Measurements from ENCODE around the gene IER3. TPM values are rescaled to one million over a fixed set of nuclear protein-coding genes. Genes with fewer than 3 reads are reported as not detected.

Gene IER3
- total and polyA plus RNA-seq, 2 of the 13 experiments (the other 11 are each of a cell fraction or from before 2014, with no cell fraction given): 51.1 to 131 TPM

DNA sequence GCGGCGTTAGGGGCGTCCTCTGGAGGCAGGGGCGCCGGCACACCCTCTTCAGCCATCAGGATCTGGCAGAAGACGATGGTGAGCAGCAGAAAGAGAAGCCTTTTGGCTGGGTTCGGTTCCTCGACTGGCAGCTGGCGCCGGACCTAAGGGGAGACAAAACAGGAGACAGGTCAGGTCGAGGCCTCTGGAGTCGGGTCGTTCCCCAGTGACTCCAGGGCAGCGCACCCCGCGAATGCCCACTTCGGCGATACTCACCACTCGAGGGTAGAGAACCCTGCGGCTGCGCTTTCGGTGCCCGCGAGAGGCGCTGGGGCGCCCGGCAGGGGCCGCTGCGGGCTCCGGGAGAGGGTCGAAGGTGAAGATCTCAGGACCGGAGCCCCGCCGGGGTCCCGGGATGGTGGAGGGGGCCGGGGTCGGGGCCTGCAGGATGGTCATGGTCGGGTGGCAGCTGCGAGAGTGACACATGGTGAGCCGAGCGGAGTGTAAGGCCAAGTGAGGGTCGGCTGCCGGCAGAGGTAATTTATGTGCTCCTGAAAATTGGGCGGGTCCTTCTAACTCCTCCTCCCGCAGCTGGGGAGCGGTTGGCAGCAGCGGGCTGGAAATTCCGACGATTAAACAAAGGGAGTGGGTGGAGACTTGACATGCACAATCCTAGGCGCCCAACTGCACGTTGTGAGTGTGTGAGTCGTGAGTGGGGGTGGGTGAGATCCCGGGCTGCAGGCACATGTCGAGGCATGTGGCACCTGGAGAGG, at the start of gene IER3 (continued):
- TF ChIP-seq, protein P1, sequence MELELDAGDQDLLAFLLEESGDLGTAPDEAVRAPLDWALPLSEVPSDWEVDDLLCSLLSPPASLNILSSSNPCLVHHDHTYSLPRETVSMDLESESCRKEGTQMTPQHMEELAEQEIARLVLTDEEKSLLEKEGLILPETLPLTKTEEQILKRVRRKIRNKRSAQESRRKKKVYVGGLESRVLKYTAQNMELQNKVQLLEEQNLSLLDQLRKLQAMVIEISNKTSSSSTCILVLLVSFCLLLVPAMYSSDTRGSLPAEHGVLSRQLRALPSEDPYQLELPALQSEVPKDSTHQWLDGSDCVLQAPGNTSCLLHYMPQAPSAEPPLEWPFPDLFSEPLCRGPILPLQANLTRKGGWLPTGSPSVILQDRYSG (CRISPR knock-in tag; IDR thresholded peaks at IDR 0.05): no peak
- no peak for TF ChIP-seq ZNF577 (CRISPR knock-in tag; IDR thresholded peaks at IDR 0.05; ENCODE audit: borderline replicate concordance, low read depth)
- TF ChIP-seq, protein P2, sequence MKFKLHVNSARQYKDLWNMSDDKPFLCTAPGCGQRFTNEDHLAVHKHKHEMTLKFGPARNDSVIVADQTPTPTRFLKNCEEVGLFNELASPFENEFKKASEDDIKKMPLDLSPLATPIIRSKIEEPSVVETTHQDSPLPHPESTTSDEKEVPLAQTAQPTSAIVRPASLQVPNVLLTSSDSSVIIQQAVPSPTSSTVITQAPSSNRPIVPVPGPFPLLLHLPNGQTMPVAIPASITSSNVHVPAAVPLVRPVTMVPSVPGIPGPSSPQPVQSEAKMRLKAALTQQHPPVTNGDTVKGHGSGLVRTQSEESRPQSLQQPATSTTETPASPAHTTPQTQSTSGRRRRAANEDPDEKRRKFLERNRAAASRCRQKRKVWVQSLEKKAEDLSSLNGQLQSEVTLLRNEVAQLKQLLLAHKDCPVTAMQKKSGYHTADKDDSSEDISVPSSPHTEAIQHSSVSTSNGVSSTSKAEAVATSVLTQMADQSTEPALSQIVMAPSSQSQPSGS (CRISPR knock-in tag; IDR thresholded peaks at IDR 0.05): peak; percentile 62
- TF ChIP-seq ZC3H13 (CRISPR knock-in tag; IDR thresholded peaks at IDR 0.05): peak; percentile 88
- TF ChIP-seq ZNF446 (CRISPR knock-in tag; IDR thresholded peaks at IDR 0.05): no peak
- no peak for TF ChIP-seq RFX1 (IDR thresholded peaks at IDR 0.05)
- TF ChIP-seq, protein P3, sequence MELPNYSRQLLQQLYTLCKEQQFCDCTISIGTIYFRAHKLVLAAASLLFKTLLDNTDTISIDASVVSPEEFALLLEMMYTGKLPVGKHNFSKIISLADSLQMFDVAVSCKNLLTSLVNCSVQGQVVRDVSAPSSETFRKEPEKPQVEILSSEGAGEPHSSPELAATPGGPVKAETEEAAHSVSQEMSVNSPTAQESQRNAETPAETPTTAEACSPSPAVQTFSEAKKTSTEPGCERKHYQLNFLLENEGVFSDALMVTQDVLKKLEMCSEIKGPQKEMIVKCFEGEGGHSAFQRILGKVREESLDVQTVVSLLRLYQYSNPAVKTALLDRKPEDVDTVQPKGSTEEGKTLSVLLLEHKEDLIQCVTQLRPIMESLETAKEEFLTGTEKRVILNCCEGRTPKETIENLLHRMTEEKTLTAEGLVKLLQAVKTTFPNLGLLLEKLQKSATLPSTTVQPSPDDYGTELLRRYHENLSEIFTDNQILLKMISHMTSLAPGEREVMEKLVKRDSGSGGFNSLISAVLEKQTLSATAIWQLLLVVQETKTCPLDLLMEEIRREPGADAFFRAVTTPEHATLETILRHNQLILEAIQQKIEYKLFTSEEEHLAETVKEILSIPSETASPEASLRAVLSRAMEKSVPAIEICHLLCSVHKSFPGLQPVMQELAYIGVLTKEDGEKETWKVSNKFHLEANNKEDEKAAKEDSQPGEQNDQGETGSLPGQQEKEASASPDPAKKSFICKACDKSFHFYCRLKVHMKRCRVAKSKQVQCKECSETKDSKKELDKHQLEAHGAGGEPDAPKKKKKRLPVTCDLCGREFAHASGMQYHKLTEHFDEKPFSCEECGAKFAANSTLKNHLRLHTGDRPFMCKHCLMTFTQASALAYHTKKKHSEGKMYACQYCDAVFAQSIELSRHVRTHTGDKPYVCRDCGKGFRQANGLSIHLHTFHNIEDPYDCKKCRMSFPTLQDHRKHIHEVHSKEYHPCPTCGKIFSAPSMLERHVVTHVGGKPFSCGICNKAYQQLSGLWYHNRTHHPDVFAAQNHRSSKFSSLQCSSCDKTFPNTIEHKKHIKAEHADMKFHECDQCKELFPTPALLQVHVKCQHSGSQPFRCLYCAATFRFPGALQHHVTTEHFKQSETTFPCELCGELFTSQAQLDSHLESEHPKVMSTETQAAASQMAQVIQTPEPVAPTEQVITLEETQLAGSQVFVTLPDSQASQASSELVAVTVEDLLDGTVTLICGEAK (IDR thresholded peaks at IDR 0.05): no peak
- TF ChIP-seq, protein P3 (CRISPR knock-in tag; IDR thresholded peaks at IDR 0.05): peak; percentile 44
- TF ChIP-seq, protein P4, sequence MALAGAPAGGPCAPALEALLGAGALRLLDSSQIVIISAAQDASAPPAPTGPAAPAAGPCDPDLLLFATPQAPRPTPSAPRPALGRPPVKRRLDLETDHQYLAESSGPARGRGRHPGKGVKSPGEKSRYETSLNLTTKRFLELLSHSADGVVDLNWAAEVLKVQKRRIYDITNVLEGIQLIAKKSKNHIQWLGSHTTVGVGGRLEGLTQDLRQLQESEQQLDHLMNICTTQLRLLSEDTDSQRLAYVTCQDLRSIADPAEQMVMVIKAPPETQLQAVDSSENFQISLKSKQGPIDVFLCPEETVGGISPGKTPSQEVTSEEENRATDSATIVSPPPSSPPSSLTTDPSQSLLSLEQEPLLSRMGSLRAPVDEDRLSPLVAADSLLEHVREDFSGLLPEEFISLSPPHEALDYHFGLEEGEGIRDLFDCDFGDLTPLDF (CRISPR knock-in tag; IDR thresholded peaks at IDR 0.05): peak; percentile 83
- TF ChIP-seq, protein P5, sequence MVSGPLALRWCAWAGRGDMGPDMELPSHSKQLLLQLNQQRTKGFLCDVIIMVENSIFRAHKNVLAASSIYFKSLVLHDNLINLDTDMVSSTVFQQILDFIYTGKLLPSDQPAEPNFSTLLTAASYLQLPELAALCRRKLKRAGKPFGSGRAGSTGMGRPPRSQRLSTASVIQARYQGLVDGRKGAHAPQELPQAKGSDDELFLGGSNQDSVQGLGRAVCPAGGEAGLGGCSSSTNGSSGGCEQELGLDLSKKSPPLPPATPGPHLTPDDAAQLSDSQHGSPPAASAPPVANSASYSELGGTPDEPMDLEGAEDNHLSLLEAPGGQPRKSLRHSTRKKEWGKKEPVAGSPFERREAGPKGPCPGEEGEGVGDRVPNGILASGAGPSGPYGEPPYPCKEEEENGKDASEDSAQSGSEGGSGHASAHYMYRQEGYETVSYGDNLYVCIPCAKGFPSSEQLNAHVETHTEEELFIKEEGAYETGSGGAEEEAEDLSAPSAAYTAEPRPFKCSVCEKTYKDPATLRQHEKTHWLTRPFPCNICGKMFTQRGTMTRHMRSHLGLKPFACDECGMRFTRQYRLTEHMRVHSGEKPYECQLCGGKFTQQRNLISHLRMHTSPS (CRISPR knock-in tag; IDR thresholded peaks at IDR 0.05; ENCODE audit: low read depth): peak; percentile 57; the same call in 1 of the 2 replicates
- TF ChIP-seq ZMYM3 (CRISPR knock-in tag; IDR thresholded peaks at IDR 0.05): no peak
- TF ChIP-seq NR3C1 (CRISPR knock-in tag; IDR thresholded peaks at IDR 0.05): no peak
- TF ChIP-seq SP5 (CRISPR knock-in tag; IDR thresholded peaks at IDR 0.05; ENCODE audit: borderline replicate concordance, low read depth): peak; percentile 89
